Left lobe of liver (tissue), 2 donors: ENCODE data around the gene DCBLD1. TPM values are rescaled to one million over a fixed set of nuclear protein-coding genes. Genes with fewer than 3 reads are reported as not detected.
A peak's percentile ranks its signal among the peaks of the same experiment; 100 is the strongest.
"Not testable (repeated sequence)": the region's sequence is repeated elsewhere in the genome, so short reads cannot be mapped to it uniquely, and the experiment has no call there.

Experiments
- ATAC-seq: fragments of 200-7000 bp; cut with Tn5 transposase; one replicate; pipeline ENCODE4 v1.9.1; 2020; ENCODE audit warnings: mild to moderate bottlenecking, moderate library complexity
- DNase-seq: peaks from one replicate; pipeline ENCODE4 v3.0.0-alpha.2; 2020; ENCODE audit warnings: low spot score
- total RNA-seq: library from RNA; stranded (reverse); gene quantifications from one replicate; pipeline ENCODE4 v1.2.1, GENCODE V29; 2021
- donor health status: DM: no; HTN: no; CAD: no; lungs with moderate emphysema.
- donor health status: DM: no; HTN: yes; CAD: no.

The DCBLD1 gene
- 9.0 TPM for total RNA-seq

DNA sequence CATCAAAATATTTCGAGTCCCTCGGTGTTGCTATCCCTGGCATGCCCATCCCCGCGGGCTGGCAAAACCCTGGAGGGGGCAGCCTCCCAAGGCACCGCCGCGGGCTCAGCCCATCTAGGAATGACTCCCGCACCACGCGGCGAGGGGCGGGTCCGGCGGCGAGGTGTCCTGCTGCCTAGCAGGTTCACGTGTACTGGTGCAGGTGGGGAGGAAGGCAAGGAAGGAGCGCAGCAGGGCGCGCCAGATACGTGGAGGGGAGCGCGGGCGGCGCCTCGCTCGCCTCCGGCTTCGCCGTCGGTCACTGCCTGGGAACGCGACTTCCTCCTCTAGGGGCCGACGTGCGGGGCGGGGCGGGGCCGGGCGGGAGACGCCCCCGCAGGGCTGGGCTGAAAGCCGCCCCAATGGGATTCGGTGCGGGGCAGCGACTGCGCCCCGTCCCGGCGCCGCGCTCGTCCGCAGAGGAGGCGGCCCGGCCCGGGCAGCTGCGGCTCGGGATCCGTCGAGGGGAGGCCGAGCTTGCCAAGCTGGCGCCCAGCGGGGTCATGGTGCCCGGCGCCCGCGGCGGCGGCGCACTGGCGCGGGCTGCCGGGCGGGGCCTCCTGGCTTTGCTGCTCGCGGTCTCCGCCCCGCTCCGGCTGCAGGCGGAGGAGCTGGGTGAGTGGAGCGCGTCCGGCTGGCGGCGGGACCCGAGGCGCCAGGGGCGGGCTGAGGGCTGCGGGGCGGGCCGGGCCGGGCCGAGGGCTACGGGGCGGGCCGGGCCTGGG, at the start of gene DCBLD1:
DCBLD1 (plus strand) TSS at position 435 of the 764 bp plus-strand sequence; CDS start at position 543, 108 bp downstream.
- ATAC-seq (peak; percentile 80), DNase-seq (peak; percentile 88)

DNA sequence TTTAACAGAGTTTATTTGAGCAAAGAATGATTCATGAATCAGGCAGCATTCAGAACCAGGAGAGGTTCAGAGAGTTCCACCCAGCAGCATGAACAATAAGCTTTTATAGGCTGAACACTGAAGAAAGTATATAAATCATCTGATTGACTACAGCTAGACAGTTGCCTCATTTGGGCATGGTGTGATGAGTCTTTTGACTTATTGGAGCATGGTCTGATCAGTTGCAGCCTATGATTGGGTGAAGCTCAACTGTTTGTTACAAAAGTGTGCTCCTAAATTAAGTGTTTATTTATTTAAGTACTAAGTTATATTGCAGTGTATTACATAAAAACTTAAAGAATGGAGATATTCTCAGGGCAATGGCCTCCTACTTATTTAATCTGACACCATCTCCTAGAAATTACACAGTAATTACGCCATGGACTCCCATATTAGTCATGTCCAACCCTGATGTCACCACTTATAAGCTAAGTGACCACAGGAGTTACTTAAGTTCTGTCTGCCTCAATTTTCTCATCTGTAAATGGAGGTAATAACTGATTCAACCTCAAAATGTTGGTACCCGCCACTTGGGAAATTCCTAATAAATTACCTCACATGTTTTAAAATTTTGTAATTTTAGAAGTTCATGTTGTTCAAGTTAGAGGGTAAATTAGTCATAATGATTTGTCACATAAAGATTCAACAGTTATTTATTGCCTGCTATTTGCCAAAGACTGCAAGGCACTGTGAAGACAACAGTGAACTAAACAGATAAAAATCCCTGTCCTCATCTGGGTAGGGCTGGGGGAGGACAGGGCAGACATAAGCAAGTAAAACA, 41.6 kb upstream of the DCBLD1 start:
- DNase-seq (no peak), ATAC-seq (no peak)

DNA sequence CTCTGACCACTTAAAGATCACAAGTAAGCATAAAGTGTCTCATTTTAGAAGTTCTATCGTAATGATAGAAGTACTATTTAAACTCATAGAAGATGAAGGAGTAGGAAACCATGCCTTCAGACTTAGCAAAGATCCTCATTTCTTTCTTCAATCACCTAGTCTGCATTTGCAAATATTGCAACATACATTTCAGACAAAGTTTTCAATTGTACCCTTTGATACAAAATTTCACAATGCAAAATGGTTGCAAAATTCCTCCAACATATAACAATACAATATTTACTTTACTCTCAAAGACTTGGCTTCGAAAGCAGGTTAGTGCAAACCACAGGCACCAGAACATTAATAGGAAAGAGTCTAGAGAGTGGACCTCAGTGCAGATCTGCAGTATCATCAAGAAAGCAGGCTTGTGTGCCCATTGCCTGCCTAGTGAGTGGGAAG, 40.6 kb upstream of the DCBLD1 start:
- ATAC-seq (peak; percentile 80), DNase-seq (no peak)

DNA sequence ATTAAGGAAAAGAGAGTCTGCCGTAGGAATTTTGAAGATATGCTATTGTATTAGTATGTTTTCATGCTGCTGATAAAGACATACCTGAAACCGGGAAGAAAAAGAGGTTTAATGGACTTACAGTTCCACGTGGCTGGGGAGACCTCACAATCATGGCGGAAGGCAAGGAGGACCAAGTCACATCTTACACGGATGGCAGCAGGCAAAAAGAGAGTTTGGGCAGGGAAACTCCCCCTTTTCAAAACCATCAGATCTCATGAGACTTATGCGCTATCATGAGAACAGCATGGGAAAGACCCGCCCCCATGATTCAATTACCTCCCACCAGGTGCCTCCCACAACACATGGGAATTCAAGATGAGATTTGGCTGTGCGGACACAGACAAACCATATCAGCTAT, 40.2 kb upstream of the DCBLD1 start:
- ATAC-seq, DNase-seq: not testable (repeated sequence)

DNA sequence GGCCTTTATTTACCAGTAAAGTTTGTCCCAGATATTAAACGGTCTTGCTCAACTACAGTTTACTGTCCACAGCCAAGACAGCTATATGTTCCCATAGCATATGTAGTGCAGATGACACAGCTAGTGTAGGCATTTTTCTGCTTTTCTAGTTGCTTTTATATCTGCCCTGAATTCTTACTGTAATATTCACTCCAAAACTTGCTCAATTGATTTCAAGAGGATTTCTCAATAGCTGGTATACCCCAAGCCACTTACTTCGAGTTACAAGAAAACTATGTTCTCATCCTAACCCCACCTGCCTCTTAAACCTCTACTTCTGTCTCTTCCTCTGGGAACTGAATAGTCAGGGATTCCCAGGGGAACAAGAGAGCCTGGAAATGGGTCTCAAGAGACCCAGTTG, 37.9 kb upstream of the DCBLD1 start:
- ATAC-seq (no peak), DNase-seq (no peak)

- no peak for DNase-seq
- no peak for ATAC-seq
Measured at GRCh38 chr6:117446861-117447260, 35.6 kb upstream of the DCBLD1 start.

DNA sequence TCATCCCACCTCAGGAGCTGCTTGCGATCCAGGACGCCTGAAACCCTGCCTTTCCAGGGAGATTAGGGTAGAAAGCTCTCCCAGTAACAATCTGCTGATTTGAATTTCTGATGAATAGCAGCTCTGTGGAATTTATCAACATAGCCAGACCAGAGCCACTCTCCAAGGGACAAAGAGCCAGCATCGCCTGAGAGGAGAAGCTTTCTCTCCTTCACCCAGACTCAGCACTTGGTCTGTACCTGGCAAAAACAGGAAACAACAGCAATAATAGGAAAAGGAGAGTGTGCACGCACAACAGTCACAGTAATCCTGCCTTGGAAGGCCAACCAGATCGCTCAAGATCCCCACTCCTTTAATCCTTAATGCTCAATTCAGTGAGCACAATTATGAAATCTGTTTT, 34.5 kb upstream of the DCBLD1 start:
- ATAC-seq: no peak
- DNase-seq: no peak

DNA sequence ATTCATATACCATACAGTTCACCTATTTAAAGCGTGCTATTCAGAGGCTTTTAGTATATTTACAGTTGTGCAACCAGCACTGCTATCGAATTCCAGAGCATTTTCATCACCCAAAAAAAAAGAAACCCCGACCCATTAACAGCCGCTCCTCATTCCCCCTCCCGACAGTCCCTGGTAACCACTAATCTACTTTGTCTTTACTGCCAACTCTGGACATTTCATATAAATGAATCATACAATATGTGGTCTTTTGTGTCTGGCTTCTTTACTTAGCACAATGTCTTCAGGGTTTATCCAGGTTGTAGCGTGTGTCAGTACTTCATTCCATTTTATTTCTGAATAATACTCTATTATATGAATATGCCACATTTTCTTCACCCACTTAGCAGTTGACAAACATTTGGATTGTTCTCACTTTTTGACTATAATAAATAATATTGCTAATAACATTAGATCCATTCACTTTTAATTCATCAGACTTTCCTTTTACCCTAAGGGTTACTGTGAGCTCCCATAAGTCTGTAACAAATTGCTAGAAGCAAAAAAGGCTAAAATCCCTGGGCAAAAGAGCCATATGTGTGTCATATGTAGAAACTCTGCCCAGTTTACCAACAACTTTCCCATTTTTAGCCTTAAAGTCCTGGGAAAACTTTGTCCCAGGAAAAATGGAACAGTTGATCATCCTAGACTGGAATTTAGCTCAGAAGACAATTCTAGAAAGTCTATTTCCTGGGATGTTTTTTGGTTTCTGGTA, 33.6 kb upstream of the DCBLD1 start:
- DNase-seq: no peak
- no peak for ATAC-seq

GRCh38 chr6:117449549-117450439, 32.7 kb upstream of the DCBLD1 start:
- ATAC-seq (peak; percentile 74), DNase-seq (peak; percentile 48)

- no peak for DNase-seq
- ATAC-seq: peak; percentile 22
Measured at GRCh38 chr6:117451671-117452070, 30.8 kb upstream of the DCBLD1 start.

- ATAC-seq: no peak
- DNase-seq: no peak
Measured at GRCh38 chr6:117456250-117456649, 26.2 kb upstream of the DCBLD1 start.

DNA sequence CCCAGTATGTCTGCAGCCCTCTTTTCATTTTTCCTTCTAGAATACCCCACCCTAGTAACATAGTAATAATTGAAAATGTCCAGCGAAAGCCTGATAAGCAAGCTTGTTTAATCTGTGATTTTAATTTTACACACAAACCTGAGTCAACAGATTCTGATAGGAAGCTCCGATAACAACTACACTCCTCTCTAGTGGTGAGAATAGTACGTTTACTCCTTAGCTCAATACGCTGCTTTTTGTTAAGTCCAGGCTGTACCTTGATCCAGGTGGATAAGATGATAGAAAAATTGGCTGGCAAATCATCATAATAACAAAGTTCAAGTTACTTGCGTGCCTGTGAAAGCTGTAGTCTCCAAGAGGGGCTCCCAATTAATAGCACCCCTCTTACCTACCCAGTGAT, 25.5 kb upstream of the DCBLD1 start:
- no peak for DNase-seq
- ATAC-seq: no peak

- DNase-seq: no peak
- no peak for ATAC-seq
Measured at GRCh38 chr6:117459204-117459944, 23.1 kb upstream of the DCBLD1 start.

DNA sequence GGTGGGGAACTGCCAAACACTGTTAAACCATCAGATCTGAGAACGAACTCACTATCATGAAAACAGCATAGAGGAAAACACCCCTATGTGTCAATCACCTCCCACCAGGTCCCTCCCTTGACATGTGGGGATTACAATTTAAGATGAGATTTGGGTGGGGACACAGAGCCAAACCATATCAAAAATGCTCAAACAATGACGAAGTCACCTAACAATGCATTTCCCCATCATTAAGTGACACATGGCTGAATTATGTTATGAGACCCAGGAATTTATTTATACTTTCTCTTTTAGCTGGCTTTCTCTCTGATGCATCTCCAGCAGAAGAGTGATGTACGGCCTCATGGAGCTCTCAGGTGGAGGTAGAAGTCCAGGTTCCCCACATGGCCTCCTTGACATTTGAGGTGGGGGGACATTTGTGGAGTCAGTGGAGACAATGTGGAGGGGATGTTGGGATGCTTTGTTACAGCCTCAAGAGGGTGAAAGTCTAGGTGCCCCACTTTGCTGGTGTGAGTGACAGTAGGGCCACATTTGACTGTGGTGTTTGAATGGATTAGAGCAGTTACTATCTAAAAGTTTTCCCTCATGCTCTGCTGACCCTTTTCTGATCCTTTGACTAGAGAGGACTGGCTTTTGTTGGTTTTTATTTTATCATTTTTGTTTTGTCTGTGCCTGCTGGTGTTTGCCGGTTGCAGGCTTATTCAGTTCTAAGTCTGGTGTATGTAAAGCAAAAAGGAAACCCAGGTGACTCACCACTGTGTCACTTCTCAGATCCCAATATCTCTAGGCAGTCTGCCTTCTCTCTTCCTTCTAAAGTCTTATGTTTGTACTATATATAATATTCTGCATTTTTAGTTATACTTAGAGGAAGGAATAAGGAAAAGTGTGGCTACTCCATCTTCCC, 18.5 kb upstream of the DCBLD1 start:
- DNase-seq: no peak
- ATAC-seq: no peak

- ATAC-seq (no peak), DNase-seq (no peak)
Measured at GRCh38 chr6:117464700-117465099, 17.8 kb upstream of the DCBLD1 start.

DNA sequence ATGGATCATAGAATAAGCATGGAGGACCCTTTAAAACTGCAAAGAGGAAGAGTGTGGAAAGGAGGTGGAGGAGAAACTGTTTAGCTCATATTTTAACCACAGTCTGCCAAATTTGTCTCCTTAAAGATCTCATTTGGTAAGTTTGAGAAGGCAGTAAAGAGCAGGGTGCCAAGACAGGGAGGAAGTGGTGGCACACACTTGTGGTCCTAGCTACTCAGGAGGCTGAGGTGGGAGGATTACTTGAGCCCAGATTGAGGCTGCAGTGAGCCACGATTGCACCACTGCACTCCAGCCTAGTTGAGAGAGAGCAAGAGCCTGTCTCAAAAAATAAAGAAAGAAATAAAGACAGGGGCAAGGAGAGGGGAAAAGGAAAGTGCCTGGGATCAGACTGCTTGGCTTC, 16.8 kb upstream of the DCBLD1 start:
- ATAC-seq: no peak
- DNase-seq: no peak

DNA sequence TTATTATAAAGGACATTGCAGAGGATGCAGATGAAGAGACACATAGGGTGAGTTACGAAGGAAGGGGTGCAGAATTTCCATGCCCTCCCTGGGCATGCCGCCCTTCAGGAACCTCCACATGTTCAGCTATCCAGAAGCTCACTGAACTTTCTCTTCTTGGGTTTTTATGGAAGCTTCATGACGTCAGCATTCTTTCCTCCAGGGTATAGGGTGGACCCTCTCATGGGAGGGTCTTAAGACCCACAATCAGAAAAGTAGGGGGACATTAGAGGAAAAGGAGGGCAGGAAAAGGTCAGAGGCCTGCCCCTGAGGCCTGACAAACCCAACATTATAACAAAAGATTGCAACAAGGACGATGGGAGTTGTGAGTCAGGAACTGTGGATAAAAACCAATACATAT, 14.6 kb upstream of the DCBLD1 start:
- no peak for DNase-seq
- no peak for ATAC-seq

DNA sequence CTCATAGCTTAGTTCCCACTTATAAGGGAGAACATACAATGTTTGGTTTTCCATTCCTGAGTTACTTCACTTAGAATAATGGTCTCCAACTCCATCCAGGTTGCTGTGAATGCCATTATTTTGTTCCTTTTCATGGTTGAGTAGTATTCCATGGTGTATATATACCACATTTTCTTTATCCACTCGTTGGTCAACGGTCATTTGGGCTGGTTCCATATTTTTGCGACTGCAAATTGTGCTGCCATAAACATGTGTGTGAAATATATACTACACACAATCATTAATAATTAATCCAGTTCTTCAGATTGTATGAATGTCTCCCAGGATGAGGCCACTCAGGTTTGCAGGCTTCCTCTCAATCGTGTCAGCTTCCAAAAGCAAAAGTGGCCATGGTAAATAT, 13.9 kb upstream of the DCBLD1 start:
- not testable (repeated sequence) for DNase-seq, ATAC-seq

- DNase-seq (no peak), ATAC-seq (no peak)
Measured at GRCh38 chr6:117469356-117469755, 13.1 kb upstream of the DCBLD1 start.
